GM18502 (cell line): Measurements from ENCODE around the gene B4GALNT3.

Experiments used
- ATAC-seq: cut with Tn5 transposase; IDR thresholded peaks from one replicate; pipeline ENCODE4 v1.9.1; 2021; ENCODE audit warnings: mild to moderate bottlenecking; ENCODE audit not compliant: unreplicated experiment, poor library complexity

B4GALNT3 gene

GRCh38 chr12:466762-467161 is 7.0 kb downstream of the B4GALNT3 start:
- ATAC-seq = no peak

GRCh38 chr12:467591-467990 is 7.9 kb downstream of the B4GALNT3 start:
- no peak for ATAC-seq

DNA sequence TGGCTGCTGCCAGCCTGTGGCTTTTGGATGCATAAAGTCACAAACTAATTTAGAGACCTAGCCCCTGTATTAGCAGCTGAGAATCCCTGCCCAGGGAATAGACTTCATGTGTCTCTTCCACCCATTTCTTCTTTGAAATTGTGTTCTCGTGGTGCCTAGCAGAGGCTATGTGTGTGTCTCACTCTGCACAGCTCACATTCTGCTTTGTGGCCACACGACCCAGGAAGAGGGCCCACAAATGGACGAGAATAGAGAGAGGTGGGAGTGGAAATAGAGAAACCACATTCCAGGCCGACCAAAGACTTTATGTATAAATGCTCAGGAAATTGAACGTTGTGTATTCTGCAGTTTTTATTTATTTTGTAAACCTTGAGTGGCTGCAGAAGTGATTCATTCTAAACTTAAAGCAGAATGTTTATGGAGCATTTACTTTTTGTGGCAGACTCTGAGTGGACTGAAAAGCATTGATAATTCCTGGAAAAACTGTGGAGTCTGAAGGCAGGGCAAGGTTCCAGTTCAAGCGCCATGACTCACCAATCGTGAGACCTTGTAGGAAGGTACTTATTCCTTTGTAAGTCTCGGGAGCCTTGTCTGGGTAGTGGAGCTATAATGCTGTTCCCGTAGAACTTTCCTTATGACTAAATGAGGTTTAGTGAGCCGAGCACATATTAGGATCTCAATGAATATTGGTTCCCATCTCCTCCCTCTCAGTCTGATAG is 9.1 kb downstream of the B4GALNT3 start:
- no peak for ATAC-seq

DNA sequence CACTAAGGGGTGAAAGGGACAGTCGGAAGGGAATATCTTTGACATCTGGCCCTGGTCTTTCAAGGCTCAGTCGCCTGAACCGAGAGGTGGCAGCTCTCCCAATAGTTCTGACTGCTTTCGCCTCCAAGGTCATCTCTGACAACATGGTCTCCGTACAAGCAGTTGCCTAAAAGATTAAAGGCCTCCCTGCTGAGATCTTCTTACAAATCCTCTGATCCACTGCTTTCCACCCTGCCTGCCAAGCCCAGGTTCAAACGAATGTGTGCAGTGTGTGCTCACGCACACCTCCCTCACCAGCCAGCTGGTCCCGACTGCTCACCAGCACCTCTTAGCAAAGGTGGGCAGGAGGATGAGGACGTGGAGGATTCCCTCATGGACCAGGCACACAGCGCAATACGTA is 10.4 kb downstream of the B4GALNT3 start:
- ATAC-seq = no peak

DNA sequence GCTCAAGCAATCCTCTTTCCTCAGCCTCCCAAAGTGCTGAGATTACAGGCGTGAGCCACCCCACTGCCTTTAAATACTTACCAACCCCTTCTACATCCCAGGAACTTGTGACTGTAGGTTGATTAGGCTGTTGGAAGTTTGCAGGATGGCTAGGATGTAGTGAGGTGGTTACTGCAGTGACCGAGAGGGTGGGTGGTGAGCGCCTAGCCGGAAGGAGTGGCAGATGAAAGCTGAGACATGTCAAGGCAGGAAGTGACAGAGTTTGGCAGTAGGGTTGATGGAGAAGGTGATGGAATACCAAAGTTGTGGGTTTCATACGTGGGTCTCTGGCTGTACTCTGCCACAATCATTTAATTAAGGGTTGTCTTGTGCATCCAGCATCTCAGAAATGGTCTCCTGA is 13.5 kb downstream of the B4GALNT3 start:
- ATAC-seq = no peak

DNA sequence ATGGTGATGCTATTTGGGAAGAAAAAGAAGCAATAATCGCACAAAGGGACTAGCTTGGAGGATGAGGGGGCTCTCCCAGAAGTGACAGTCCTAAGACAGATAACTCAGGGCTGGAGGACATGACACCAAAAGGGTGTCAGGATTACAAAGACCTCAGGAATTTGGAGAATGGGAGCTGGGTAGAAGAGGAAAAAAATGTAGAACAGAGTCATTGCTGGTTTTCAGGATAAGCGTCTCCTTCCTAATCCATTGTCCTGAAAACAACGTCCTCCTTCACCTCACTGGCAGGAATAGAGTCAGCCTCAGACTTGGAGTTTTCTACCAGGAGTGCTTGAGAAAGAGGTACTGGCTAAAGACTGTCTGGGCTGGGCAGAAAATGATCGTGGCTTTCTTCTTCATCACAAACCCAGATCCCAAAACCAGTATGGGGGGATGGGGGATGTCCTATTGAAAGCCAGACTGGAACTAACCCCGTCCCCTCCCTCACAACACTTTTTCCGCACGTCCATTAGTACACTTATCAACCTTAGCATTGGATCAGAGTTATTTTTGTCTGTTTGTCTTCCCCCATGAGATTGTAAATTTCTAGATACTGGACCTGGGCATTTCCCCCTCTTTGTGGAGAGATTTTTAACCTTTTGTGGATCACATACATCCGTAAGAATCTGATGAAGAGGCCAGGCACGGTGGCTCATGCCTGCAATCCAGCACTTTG is 14.3 kb downstream of the B4GALNT3 start:
- no peak for ATAC-seq

GRCh38 chr12:475286-475685 is 15.5 kb downstream of the B4GALNT3 start:
- ATAC-seq = no peak

- ATAC-seq = no peak
These were observed 19.4 kb downstream of the B4GALNT3 start for GRCh38 chr12:479161-479560.

GRCh38 chr12:480831-481816 is 21.4 kb downstream of the B4GALNT3 start:
- no peak for ATAC-seq

GRCh38 chr12:482061-482460 is 22.3 kb downstream of the B4GALNT3 start:
- no peak for ATAC-seq

GRCh38 chr12:484096-484495 is 24.4 kb downstream of the B4GALNT3 start:
- ATAC-seq = no peak

GRCh38 chr12:490260-490659 is 30.5 kb downstream of the B4GALNT3 start:
- ATAC-seq = no peak

- ATAC-seq = no peak
These were observed 35.7 kb downstream of the B4GALNT3 start for GRCh38 chr12:495466-495865.

DNA sequence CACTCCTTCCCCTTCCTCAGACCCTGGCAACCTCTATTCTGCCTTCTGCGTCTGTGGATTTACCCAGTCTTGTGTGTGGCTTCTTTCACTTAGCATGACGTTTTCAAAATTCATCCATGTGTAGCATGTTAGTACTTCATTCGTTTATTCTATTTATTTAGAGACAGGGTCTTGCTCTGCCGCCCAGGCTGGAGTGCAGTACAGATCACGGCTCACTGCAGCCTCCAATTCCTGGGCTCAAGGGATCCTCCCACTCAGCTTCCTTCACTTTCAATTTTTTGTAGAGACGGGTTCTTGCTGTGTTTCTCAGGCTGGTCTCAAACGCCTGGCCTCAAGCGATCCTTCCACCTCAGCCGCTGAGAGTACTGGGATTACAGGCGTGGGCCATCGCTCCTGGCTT is 37.0 kb downstream of the B4GALNT3 start:
- ATAC-seq = no peak

DNA sequence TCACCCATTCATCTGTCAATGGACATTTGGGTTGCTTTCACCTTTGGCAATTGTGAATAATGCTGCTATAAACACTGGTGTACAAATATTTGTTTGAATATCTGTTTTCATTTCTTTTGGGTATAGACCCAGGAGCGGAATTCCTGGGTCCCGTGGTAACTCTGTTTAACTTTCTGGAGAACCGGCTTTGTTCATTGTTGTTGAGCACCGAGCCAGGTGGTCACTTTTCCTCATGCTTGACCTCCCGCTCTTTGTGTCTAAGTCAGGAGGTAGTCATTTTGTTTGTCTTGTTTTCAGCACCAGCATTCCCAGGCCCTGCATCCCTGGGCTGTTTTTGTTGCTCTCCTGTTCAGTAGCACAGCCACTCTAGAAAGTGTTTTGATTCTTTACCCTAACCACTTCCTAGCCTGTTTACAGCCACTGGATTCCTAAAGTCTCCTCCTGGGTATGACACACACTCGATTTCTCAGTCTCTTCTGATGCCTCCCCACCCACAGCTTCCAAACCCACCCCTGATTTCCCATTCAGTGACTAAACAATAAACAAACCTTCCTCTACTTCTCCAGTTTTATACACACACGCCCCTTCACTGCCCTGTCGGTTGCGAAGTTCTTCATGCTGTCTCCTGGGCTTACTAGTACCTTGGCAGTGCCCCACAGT is 37.9 kb downstream of the B4GALNT3 start:
- ATAC-seq = no peak

GRCh38 chr12:499837-500458 is 40.2 kb downstream of the B4GALNT3 start:
- ATAC-seq = no peak

GRCh38 chr12:501722-502447 is 42.1 kb downstream of the B4GALNT3 start:
- no peak for ATAC-seq

- no peak for ATAC-seq
These were observed 43.5 kb downstream of the B4GALNT3 start for GRCh38 chr12:503111-503761.

DNA sequence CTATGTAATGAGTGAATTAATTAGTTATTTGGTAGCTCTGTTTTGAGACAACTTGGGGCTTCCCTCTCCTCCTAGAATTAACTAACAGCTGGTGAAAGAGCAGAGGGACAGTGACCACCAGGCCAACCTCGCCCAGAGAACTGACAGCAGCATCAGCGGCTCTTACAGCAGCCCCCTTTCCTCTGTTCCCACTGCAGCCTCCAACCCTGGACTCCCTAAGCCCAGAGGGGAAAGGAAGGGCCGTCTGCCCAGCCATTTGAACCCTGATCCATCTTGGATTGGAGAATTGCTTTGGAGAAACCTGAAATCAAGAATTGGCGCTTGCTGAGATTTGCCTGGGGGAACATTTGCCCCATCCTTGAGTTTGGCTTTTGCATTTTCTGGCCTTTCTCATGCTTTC is 45.5 kb downstream of the B4GALNT3 start:
- ATAC-seq = no peak
